H9 (cell line): ENCODE data around the gene HAPLN2. TPM values are rescaled to one million over a fixed set of nuclear protein-coding genes. Genes with fewer than 3 reads are reported as not detected.

Source experiments
- DNase-seq: peaks from one replicate; pipeline ENCODE4 v3.0.0-alpha.2; 2017
- H2AFZ ChIP-seq: one replicate; pipeline ENCODE4 v1.6.1; 2013; ENCODE audit warnings: mild to moderate bottlenecking, low read length, control low read depth, moderate library complexity
- H2AK5ac ChIP-seq: 2 replicates; pipeline ENCODE4 v1.6.1; 2013; ENCODE audit warnings: low read length, control low read depth, mixed read lengths; ENCODE audit not compliant: insufficient read length
- H2BK120ac ChIP-seq: one replicate; pipeline ENCODE4 v1.6.1; 2013; ENCODE audit warnings: low read depth, mild to moderate bottlenecking, low read length, control low read depth, inconsistent platforms; ENCODE audit not compliant: poor library complexity, severe bottlenecking
- H2BK12ac ChIP-seq: 2 replicates; pipeline ENCODE4 v1.6.1; 2013; ENCODE audit warnings: low read length, control low read depth, mixed read lengths, low read depth; ENCODE audit not compliant: insufficient read length
- H2BK15ac ChIP-seq: 2 replicates; pipeline ENCODE4 v1.6.1; 2013; ENCODE audit warnings: low read depth, low read length, control low read depth
- H2BK20ac ChIP-seq: one replicate; pipeline ENCODE4 v1.6.1; 2013; ENCODE audit warnings: low read depth, mild to moderate bottlenecking, low read length, control low read depth, inconsistent platforms; ENCODE audit not compliant: poor library complexity, severe bottlenecking
- H2BK5ac ChIP-seq: 2 replicates; pipeline ENCODE4 v1.6.1; 2013; ENCODE audit warnings: low read length, control low read depth, mixed read lengths; ENCODE audit not compliant: insufficient read length
- H3K14ac ChIP-seq: 2 replicates; pipeline ENCODE4 v1.6.1; 2013; ENCODE audit warnings: low read length, control low read depth; ENCODE audit not compliant: insufficient read depth
- H3K18ac ChIP-seq: 2 replicates; pipeline ENCODE4 v1.6.1; 2013; ENCODE audit warnings: low read depth, mild to moderate bottlenecking, mixed read lengths, low read length, control low read depth; ENCODE audit not compliant: insufficient read length
- H3K23ac ChIP-seq: 2 replicates; pipeline ENCODE4 v1.6.1; 2013; ENCODE audit warnings: low read length, control low read depth, mixed read lengths, low read depth; ENCODE audit not compliant: insufficient read length
- H3K23me2 ChIP-seq: 2 replicates; pipeline ENCODE4 v1.6.1; 2013; ENCODE audit warnings: low read depth, mild to moderate bottlenecking, mixed read lengths, low read length, control low read depth; ENCODE audit not compliant: insufficient read length, poor library complexity, severe bottlenecking
- H3K27ac ChIP-seq: 2 replicates; pipeline ENCODE4 v1.5.1; 2013; ENCODE audit warnings: low read length, control low read depth, mixed read lengths, low read depth; ENCODE audit not compliant: insufficient read length
- H3K27me3 ChIP-seq: 2 replicates; pipeline ENCODE4 v1.6.1; 2013; ENCODE audit warnings: low read length, control low read depth, inconsistent platforms; ENCODE audit not compliant: insufficient read depth
- H3K4ac ChIP-seq: 2 replicates; pipeline ENCODE4 v1.6.1; 2013; ENCODE audit warnings: low read depth, mild to moderate bottlenecking, control low read depth, inconsistent platforms, low read length, moderate library complexity
- H3K4me1 ChIP-seq: 2 replicates; pipeline ENCODE4 v1.6.1; 2013; ENCODE audit warnings: low read length, control low read depth, inconsistent platforms; ENCODE audit not compliant: insufficient read depth
- H3K4me2 ChIP-seq: 2 replicates; pipeline ENCODE4 v1.6.1; 2013; ENCODE audit warnings: low read length, control low read depth, mixed read lengths; ENCODE audit not compliant: insufficient read length, insufficient read depth
- H3K56ac ChIP-seq: 2 replicates; pipeline ENCODE4 v1.6.1; 2013; ENCODE audit warnings: low read depth, mild to moderate bottlenecking, mixed read lengths, low read length, control low read depth; ENCODE audit not compliant: insufficient read length
- H3K79me1 ChIP-seq: 2 replicates; pipeline ENCODE4 v1.6.1; 2013; ENCODE audit warnings: low read depth, mild to moderate bottlenecking, moderate library complexity, low read length, control low read depth, inconsistent platforms; ENCODE audit not compliant: insufficient read depth, poor library complexity, severe bottlenecking
- H3K79me2 ChIP-seq: 2 replicates; pipeline ENCODE4 v1.6.1; 2013; ENCODE audit warnings: low read length, control low read depth, inconsistent platforms; ENCODE audit not compliant: insufficient read depth
- H3K9ac ChIP-seq: 2 replicates; pipeline ENCODE4 v1.6.1; 2013; ENCODE audit warnings: low read length, control low read depth, mixed read lengths; ENCODE audit not compliant: insufficient read length; ENCODE audit errors: extremely low read depth
- H3K9me3 ChIP-seq: one replicate; pipeline ENCODE4 v1.6.1; 2013; ENCODE audit warnings: low read depth, low read length, inconsistent platforms; ENCODE audit not compliant: control insufficient read depth
- H3T11ph ChIP-seq: one replicate; pipeline ENCODE4 v1.6.1; 2013; ENCODE audit warnings: mild to moderate bottlenecking, low read length, control low read depth, inconsistent platforms
- H4K20me1 ChIP-seq: one replicate; pipeline ENCODE4 v1.6.1; 2013; ENCODE audit not compliant: control insufficient read depth, insufficient read length, insufficient read depth
- H4K5ac ChIP-seq: 2 replicates; pipeline ENCODE4 v1.6.1; 2013; ENCODE audit warnings: low read depth, mild to moderate bottlenecking, mixed read lengths, low read length, control low read depth; ENCODE audit not compliant: insufficient read length
- H4K8ac ChIP-seq: replicated peaks from 2 replicates; pipeline ENCODE4 v1.6.1; 2013; ENCODE audit warnings: low read length, control low read depth, mixed read lengths, low read depth; ENCODE audit not compliant: insufficient read length
- H4K91ac ChIP-seq: 2 replicates; pipeline ENCODE4 v1.6.1; 2013; ENCODE audit warnings: low read depth, mild to moderate bottlenecking, moderate library complexity, mixed read lengths, low read length, control low read depth; ENCODE audit not compliant: insufficient read length
- H3K27ac Mint-ChIP-seq, 3 experiments: 2 replicates in 2 of 3; 3 replicates in 1 of 3; pipeline ENCODE4 v1.8.0; 2020 to 2021; ENCODE audit warnings: mixed read lengths in 3 of 3, mild to moderate bottlenecking in 1 of 3, moderate library complexity in 1 of 3
- H3K27me3 Mint-ChIP-seq: 2 replicates; pipeline ENCODE4 v1.8.0; 2021; ENCODE audit warnings: low read depth, mild to moderate bottlenecking, moderate library complexity, mixed read lengths
- H3K36me3 Mint-ChIP-seq, 3 experiments: 2 replicates in 2 of 3; 3 replicates in 1 of 3; pipeline ENCODE4 v1.8.0; 2020 to 2021; ENCODE audit warnings: low read depth in 3 of 3, mixed read lengths in 3 of 3; ENCODE audit not compliant: insufficient read depth in 1 of 3
- H3K4me1 Mint-ChIP-seq, 2 experiments: 2 replicates each; pipeline ENCODE4 v1.8.0; 2020; ENCODE audit warnings: mixed read lengths in 2 of 2
- H3K4me3 Mint-ChIP-seq, 2 experiments: 2 replicates in 1 of 2; 3 replicates in 1 of 2; pipeline ENCODE4 v1.8.0; 2020 to 2021; ENCODE audit warnings: mild to moderate bottlenecking in 2 of 2, mixed read lengths in 2 of 2, moderate library complexity in 1 of 2
- H3K9me3 Mint-ChIP-seq, 2 experiments: 2 replicates in 1 of 2; 3 replicates in 1 of 2; pipeline ENCODE4 v1.8.0; 2020; ENCODE audit warnings: mild to moderate bottlenecking in 2 of 2, mixed read lengths in 2 of 2, moderate library complexity in 1 of 2
- WGBS: extraction: QIAGEN DNeasy Blood & Tissue Kit; methylation state at CpG from one replicate; pipeline ENCODE4 v1.1.7; 2013; ENCODE audit warnings: missing lambda C conversion rate, low lambda C conversion rate, mixed read lengths; ENCODE audit not compliant: insufficient read length; ENCODE audit errors: extremely low coverage; 5-methylcytosine and 5-hydroxymethylcytosine counted together
- total RNA-seq: library from RNA; stranded (reverse); gene quantifications from 2 replicates; pipeline ENCODE4 v1.2.1, GENCODE V29; 2021
- TF ChIP-seq, protein P1 (sequence below): fragments of 200-600 bp; sonication (generic); conservative IDR thresholded peaks from 3 replicates; pipeline ENCODE4 v1.8.0; 2021; ENCODE audit warnings: antibody characterized with exemption, mild to moderate bottlenecking

HAPLN2 gene
- total RNA-seq, 1 experiment from 2014 or later: 0.46 TPM

GRCh38 chr1:156667610-156667967 is 48.4 kb downstream of the HAPLN2 start:
- Histone ChIP-seq H4K20me1 (no peaks in the 10 kb centered on the region), H4K5ac (no peak overlapping the region), H3K4me2 (no peak overlapping the region), H3K56ac (no peak overlapping the region), H2BK12ac (no peak overlapping the region), H3K27ac (no peak overlapping the region), H3K23ac (no peak overlapping the region), H3K9ac (no peak overlapping the region), H2BK120ac (no peak overlapping the region), H4K8ac (no peak overlapping the region), H3K9me3 (no peaks in the 10 kb centered on the region), H2BK15ac (no peak overlapping the region), H2BK5ac (no peak overlapping the region), H3T11ph (no peak overlapping the region), H2BK20ac (no peak overlapping the region), H3K18ac (no peak overlapping the region), H3K79me2 (no peaks in the 10 kb centered on the region), H3K4ac (no peak overlapping the region), H3K4me1 (peaks cover 24% of the 10 kb centered on the region; the same call in 1 of the 2 replicates), H3K23me2 (no peaks in the 10 kb centered on the region), H2AK5ac (no peak overlapping the region), H3K27me3 (no peaks in the 10 kb centered on the region), H4K91ac (no peak overlapping the region), H3K79me1 (peaks cover under 1% of the 10 kb centered on the region), H3K14ac (0 out of 2 replicates have a peak overlapping the region, but pooled peaks have one; percentile 18), H2AFZ (no peak overlapping the region)
- Mint-ChIP-seq H3K4me3 (no peak overlapping the region; a peak in 1 of 5 replicates), H3K27ac (peak overlapping the region; percentile 90 to 96 (median 90); a peak in 4 of 7 replicates), H3K4me1 (peaks cover 85 to 94% of the 10 kb centered on the region in 2 experiments), H3K27me3 (peaks cover 5% of the 10 kb centered on the region), H3K9me3 (peaks cover 0 to 2% of the 10 kb centered on the region in 2 experiments; a peak in 3 of 5 replicates), H3K36me3 (peaks cover 16 to 18% (median 17%) of the 10 kb centered on the region in 3 experiments)
- no CpG with 5 or more reads among the region's 5 CpGs for WGBS
- no peak for DNase-seq
- TF ChIP-seq, protein P1, sequence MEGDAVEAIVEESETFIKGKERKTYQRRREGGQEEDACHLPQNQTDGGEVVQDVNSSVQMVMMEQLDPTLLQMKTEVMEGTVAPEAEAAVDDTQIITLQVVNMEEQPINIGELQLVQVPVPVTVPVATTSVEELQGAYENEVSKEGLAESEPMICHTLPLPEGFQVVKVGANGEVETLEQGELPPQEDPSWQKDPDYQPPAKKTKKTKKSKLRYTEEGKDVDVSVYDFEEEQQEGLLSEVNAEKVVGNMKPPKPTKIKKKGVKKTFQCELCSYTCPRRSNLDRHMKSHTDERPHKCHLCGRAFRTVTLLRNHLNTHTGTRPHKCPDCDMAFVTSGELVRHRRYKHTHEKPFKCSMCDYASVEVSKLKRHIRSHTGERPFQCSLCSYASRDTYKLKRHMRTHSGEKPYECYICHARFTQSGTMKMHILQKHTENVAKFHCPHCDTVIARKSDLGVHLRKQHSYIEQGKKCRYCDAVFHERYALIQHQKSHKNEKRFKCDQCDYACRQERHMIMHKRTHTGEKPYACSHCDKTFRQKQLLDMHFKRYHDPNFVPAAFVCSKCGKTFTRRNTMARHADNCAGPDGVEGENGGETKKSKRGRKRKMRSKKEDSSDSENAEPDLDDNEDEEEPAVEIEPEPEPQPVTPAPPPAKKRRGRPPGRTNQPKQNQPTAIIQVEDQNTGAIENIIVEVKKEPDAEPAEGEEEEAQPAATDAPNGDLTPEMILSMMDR: no peak
